ENCODE data around the gene MTHFD2L.

DNA sequence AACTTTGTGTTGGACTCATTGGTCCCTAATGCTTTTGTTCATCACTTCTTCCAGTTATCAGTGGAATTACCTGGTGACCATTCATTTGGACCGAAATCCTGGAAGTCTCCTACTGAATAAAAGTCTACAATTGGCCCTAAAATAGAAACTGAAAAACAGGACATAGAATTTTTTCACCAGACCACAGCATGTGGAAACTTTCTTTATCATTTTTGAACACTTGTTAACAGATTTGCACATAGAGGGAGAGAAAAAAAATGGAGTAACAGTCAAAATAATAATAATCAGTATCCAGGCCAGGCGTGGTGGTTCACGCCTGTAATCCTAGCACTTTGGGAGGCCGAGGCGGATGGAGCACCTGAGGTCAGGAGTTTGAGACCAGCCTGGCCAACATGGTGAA lies 157.5 kb downstream of the MTHFD2L start:
- no peak for TF ChIP-seq POLR2A (IDR thresholded peaks at IDR 0.05; ENCODE audit: low read length)
- no peak for TF ChIP-seq GATA1 (IDR thresholded peaks at IDR 0.05; ENCODE audit: low read depth, low read length)
